Nasal cavity respiratory epithelium epithelial cell of viscerocranial mucosa (primary cell): ENCODE results near the gene SUPT20HL2. TPM values are rescaled to one million over a fixed set of nuclear protein-coding genes. Genes with fewer than 3 reads are reported as not detected.

Experiments used
- total RNA-seq: library from RNA; depleted of rRNA; stranded (reverse); fragments of >200 nt; gene quantifications from 2 replicates; pipeline ENCODE4 v1.2.3, GENCODE V29; 2014

The SUPT20HL2 gene
- total RNA-seq = not detected in 2 replicates

GRCh38 chrX:24314019-24314635 lies at the start of gene SUPT20HL2:
Gene SUPT20HL2 (minus strand): TSS chrX:24314069. CDS start chrX:24313315, 754 bp downstream.

GRCh38 chrX:24360272-24360671 lies 46.4 kb upstream of the SUPT20HL2 start, which contains the start of gene SUPT20HL1:
Gene SUPT20HL1 (plus strand): TSS chrX:24360639. CDS start chrX:24362761, 2,122 bp downstream.

Other genes with a start within 250 kb of the SUPT20HL2 start
- 27.7 and 74.2 TPM in 2 replicates for gene ZFX, start 164.3 kb downstream of the SUPT20HL2 start, total RNA-seq
- gene SUPT20HL1, start 46.6 kb upstream of the SUPT20HL2 start, total RNA-seq = not detected in 2 replicates
- 5.1 and 12.5 TPM in 2 replicates for gene PDK3, start 151.2 kb upstream of the SUPT20HL2 start, total RNA-seq